BE2C (cell line): Measurements from ENCODE around the gene SP1.

Source experiments
- DNase-seq: peaks from one replicate; pipeline ENCODE4 v3.0.0-alpha.2; 2020
- H3K27me3 ChIP-seq: fragments of 250-450 bp; sonication (Bioruptor Pico); 2 replicates; pipeline ENCODE4 v1.5.1; 2020; ENCODE audit warnings: mild to moderate bottlenecking
- H3K36me3 ChIP-seq: fragments of 250-450 bp; sonication (Bioruptor Pico); 2 replicates; pipeline ENCODE4 v1.5.1; 2020; ENCODE audit warnings: mild to moderate bottlenecking
- H3K4me1 ChIP-seq: fragments of 250-450 bp; sonication (Bioruptor Pico); 2 replicates; pipeline ENCODE4 v1.5.1; 2020
- H3K4me3 ChIP-seq: 2 replicates; pipeline ENCODE4 v1.5.1; 2011; ENCODE audit warnings: low read depth, low read length
- H3K9me3 ChIP-seq: fragments of 250-450 bp; sonication (Bioruptor Pico); 2 replicates; pipeline ENCODE4 v1.5.1; 2020
- TF ChIP-seq, protein P1 (sequence below): IDR thresholded peaks from 2 replicates; pipeline ENCODE4 v1.5.1; 2012; ENCODE audit warnings: mild to moderate bottlenecking, low read depth, low read length

SP1 gene

DNA sequence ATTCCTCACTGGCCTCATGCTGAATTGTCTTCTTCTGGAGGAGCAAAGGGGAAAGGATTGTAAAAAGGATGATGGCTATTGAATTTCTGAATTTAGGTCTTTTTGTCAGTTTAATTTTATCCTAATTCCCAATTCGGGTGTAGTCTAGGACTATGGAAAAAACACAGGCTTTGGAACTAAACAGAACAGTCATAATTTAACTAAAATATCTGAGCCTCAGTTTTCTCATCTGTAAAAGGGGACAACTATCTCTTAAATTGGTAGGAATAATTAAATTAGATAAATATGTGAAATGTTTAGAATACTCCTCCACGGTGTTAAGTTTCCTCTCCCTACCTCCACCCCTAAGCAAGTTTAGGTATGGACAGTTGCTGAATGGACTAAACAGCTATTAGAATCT lies 3.2 kb upstream of the SP1 start:
- DNase-seq: no peak
- TF ChIP-seq, protein P1, sequence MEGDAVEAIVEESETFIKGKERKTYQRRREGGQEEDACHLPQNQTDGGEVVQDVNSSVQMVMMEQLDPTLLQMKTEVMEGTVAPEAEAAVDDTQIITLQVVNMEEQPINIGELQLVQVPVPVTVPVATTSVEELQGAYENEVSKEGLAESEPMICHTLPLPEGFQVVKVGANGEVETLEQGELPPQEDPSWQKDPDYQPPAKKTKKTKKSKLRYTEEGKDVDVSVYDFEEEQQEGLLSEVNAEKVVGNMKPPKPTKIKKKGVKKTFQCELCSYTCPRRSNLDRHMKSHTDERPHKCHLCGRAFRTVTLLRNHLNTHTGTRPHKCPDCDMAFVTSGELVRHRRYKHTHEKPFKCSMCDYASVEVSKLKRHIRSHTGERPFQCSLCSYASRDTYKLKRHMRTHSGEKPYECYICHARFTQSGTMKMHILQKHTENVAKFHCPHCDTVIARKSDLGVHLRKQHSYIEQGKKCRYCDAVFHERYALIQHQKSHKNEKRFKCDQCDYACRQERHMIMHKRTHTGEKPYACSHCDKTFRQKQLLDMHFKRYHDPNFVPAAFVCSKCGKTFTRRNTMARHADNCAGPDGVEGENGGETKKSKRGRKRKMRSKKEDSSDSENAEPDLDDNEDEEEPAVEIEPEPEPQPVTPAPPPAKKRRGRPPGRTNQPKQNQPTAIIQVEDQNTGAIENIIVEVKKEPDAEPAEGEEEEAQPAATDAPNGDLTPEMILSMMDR: no peak
- H3K36me3 ChIP-seq: peaks cover 3% of the 10 kb centered on the region; the same call in 1 of the 2 replicates

DNA sequence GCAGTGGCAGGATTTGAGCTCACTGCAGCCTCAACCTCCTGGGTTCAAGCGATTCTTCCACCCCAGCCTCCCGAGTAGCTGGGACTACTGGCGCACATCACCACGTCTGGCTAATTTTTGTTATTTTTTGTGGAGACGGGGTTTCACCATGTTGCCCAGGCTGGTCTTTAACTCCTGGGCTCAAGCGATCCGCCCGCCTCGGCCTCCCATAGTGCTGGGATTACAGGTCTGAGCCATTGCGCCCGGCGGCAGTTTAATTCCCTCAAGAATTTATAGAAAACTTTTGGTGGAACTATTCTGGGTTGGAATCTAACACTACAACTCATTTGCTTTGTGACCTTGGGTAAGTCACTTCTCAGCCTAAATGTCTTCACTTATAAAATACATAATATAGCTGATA lies 1.8 kb upstream of the SP1 start:
- H3K9me3 ChIP-seq: no peaks in the 10 kb centered on the region
- no peak for DNase-seq
- H3K4me3 ChIP-seq: no peak overlapping the region
- peaks cover 14% of the 10 kb centered on the region for H3K4me1 ChIP-seq
- TF ChIP-seq, protein P1: no peak
- no peaks in the 10 kb centered on the region for H3K27me3 ChIP-seq
- H3K36me3 ChIP-seq: peaks cover 17% of the 10 kb centered on the region

More for the DNA sequence above, 3.2 kb upstream of the SP1 start:
- Histone ChIP-seq H3K9me3 (no peaks in the 10 kb centered on the region), H3K4me1 (peaks cover 21% of the 10 kb centered on the region), H3K4me3 (no peak overlapping the region), H3K27me3 (no peaks in the 10 kb centered on the region)

DNA sequence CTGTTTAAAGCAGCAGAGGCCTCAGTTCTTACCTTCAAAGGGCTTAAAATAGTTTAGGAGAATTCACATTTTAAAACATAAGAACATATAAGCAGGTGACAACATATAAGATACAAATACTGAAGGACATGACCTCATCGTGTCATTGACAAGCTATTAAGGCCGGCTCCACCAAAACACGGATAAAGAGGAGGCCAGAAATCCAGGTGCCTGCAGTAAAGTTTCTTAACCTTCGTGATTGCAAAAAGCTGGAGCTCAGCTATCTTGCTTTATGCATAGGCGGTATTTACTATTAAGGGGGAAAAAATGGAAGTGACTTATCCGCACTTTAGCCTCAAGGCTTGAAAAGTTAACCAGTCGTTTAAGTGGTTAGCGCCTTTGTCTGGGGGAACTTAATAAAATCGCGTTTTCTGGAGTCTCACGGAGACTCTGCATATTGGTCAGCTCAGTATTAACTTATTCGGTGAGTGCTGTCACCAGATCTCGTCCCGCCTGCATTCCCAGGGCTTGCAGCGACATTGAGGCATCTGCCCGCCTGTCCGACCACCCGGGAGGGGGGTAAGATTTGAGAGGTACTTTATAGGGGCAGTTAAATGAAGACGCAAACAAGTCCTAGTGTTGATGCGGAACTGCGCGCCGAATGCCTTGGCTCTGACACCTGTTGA lies 1.1 kb upstream of the SP1 start:
- no peak for DNase-seq
- Histone ChIP-seq H3K9me3 (no peaks in the 10 kb centered on the region), H3K36me3 (peaks cover 22% of the 10 kb centered on the region), H3K4me1 (peaks cover 14% of the 10 kb centered on the region), H3K4me3 (peak overlapping the region; percentile 56), H3K27me3 (no peaks in the 10 kb centered on the region)
- TF ChIP-seq, protein P1: no peak

DNA sequence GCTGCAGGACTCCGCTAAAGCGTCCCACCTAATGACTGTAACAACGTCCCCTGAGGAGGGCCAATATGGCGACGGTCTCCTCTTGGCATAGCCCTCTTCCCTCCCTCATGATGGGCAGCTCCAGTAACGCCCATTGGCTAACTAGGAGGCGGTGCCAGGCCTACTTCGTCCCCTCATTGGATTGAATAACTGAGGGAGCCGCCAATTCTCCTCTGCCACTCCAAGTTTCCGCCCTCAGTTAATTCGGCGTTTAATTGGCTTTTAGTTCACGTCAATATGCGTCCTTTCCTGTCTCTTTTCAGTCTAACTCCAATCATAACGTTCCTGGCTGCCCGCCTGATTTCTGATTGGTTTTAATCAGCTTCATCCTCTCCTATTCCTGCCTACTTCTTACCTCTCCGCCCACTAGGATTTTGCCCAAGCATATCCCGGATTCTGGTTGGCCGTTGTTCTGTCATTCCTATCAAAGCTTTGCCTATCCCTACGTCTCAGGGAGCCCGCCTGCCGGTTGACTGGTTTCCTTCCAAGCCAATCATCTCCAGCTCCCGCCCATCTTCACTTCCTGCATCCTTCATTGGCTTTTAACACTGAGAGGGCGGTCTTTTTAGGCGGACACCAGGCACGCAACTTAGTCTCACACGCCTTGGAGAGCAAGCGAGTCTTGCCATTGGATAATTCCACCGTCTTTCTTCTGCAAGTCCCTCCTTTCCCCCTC lies 430 bp upstream of the SP1 start:
- Histone ChIP-seq H3K27me3 (no peaks in the 10 kb centered on the region), H3K4me3 (peak overlapping the region; percentile 56), H3K9me3 (no peaks in the 10 kb centered on the region), H3K36me3 (peaks cover 26% of the 10 kb centered on the region), H3K4me1 (peaks cover 14% of the 10 kb centered on the region)
- TF ChIP-seq, protein P1: no peak
- DNase-seq: peak; percentile 98

DNA sequence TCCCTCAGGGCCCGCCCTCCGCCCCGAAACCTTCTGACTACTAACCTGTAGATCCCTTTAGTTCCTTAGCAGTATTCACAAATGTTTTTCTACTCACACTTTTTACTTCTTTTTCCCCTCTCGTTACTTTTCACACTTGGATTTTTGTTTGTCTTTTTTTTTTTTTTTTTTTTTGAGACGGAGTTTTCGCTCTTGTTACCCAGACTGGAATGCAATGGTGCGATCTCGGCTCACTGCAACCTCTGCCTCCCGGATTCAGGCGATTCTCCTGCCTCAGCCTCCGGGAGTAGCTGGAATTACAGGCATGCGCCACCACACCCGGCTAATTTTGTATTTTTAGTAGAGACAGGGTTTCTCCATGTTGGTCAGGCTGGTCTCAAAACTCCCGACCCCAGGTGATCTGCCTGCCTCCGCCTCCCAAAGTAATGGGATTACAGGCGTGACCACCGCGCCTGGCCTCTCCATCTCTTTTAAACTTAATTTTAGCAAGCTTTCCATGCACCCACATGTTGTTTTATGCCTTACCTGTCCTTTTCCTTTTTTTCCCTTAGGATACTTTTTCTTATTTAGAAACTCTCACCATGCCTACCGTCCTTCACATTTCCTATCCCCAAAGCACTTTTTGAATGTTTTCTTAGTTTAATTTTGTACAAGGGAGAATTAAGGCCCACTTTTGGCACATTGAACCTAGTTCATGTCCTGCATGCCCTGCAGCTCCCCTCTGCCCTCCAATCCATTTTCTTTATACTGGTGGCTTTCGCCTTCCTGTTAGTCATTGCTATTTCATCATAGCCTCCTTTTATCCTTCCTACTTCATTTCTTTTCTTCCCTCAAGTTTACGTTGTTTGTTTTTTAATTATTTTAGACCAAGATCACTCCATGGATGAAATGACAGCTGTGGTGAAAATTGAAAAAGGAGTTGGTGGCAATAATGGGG lies 1.1 kb downstream of the SP1 start:
- H3K4me3 ChIP-seq: peak overlapping the region; percentile 70
- H3K36me3 ChIP-seq: peaks cover 38% of the 10 kb centered on the region
- peaks cover 14% of the 10 kb centered on the region for H3K4me1 ChIP-seq
- TF ChIP-seq, protein P1: no peak
- no peak for DNase-seq
- no peaks in the 10 kb centered on the region for H3K27me3 ChIP-seq
- no peaks in the 10 kb centered on the region for H3K9me3 ChIP-seq
